ENCODE measurements around the gene KCNIP1. TPM values are rescaled to one million over a fixed set of nuclear protein-coding genes. Genes with fewer than 3 reads are reported as not detected.

The KCNIP1 gene
- total RNA-seq, 1 experiment from 2014 or later, result not detected

DNA sequence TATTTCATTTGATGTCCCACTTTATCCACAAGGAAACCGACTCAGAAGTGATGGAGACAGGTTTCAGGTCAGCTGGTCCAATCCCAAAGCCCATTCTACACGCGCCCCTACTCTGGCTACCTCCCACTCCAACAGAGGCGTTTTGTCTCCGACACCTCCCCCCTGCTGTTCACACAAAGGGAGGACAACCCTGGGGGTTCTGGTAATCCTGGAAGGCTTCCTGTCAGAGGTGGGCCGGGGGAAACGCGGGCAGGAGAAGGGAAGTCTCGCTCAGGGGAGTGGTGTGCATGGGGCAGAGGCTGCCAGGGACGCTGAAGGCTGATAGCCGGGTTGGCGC is 240.0 kb downstream of the KCNIP1 start:
- H3K4me2 ChIP-seq (ENCODE audit: low read length), result peak overlapping the region; percentile 86; the same call in 1 of the 2 replicates
- H3K79me2 ChIP-seq (ENCODE audit: low read length), result no peaks in the 10 kb centered on the region
- POLR2A ChIA-PET (ENCODE audit: unreplicated experiment), result no interaction called here

DNA sequence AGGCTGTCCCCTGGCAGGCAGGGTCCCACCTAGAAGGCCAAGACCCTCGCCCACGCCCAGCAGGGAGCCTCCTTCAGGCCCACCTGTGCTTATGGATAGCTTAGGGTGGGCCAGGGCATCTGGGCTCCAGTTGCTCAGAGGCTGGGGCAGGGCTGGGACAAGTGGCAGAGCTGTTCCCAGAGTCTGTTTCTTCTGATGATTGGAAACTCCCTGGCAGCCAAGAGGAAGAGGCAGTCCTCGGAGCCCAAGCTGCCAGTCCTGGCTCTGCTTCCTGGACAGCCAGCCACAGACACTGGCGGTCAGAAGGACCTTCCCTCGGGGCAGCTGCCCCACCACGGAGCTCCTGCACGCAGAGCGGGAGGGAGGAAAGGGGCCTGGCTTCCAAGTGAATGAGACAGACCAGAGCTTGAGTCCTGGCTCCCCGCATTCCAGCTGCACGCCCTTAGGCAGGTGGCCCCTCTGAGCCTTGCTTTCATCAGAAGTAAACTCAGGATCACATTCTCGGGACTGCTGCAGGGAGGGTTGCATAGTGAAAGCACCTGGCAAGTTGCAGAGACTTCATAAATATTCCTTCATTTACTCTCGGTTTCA is 241.8 kb downstream of the KCNIP1 start:
- no peaks in the 10 kb centered on the region for H3F3A ChIP-seq (ENCODE audit: low read length, unreplicated experiment)
- no peaks in the 10 kb centered on the region for H3K9me2 ChIP-seq (replicated peaks; ENCODE audit: low read length)
- no peaks in the 10 kb centered on the region; the same call in 1 of the 2 replicates for H3K4me1 ChIP-seq (ENCODE audit: insufficient read depth, low read length)
- no peak overlapping the region for H3K4me3 ChIP-seq (ENCODE audit: low read length)
- intact Hi-C loops (cut with micrococcal nuclease), result loop anchor here (2.0 kb wide), 1 partner anchor 171 kb away; no protein-coding TSS in a partner anchor
- H2AFZ ChIP-seq (ENCODE audit: low read length), result no peak overlapping the region
- no peaks in the 10 kb centered on the region for H4K20me1 ChIP-seq (ENCODE audit: low read length)
- ATAC-seq, result peak; percentile 25
- H3K27ac ChIP-seq (ENCODE audit: low read length), result no peak overlapping the region
- no peak for TF ChIP-seq EZH2 (IDR thresholded peaks at IDR 0.05; ENCODE audit: low read length, unreplicated experiment)
- TF ChIP-seq, protein P1, sequence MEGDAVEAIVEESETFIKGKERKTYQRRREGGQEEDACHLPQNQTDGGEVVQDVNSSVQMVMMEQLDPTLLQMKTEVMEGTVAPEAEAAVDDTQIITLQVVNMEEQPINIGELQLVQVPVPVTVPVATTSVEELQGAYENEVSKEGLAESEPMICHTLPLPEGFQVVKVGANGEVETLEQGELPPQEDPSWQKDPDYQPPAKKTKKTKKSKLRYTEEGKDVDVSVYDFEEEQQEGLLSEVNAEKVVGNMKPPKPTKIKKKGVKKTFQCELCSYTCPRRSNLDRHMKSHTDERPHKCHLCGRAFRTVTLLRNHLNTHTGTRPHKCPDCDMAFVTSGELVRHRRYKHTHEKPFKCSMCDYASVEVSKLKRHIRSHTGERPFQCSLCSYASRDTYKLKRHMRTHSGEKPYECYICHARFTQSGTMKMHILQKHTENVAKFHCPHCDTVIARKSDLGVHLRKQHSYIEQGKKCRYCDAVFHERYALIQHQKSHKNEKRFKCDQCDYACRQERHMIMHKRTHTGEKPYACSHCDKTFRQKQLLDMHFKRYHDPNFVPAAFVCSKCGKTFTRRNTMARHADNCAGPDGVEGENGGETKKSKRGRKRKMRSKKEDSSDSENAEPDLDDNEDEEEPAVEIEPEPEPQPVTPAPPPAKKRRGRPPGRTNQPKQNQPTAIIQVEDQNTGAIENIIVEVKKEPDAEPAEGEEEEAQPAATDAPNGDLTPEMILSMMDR (conservative IDR thresholded peaks at IDR 0.05; ENCODE audit: low read depth, low read length), result no peak
- no peak for TF ChIP-seq EZH2phosphoT487 (IDR thresholded peaks at IDR 0.05; ENCODE audit: borderline replicate concordance, low read length)
- H3K4me2 ChIP-seq (ENCODE audit: low read length), result peak overlapping the region; percentile 46
- H3K9me3 ChIP-seq (ENCODE audit: low read length), result no peaks in the 10 kb centered on the region
- no peak overlapping the region for H3K9ac ChIP-seq (ENCODE audit: low read length)
- DNase-seq, result peak; percentile 8
- POLR2A ChIA-PET (ENCODE audit: unreplicated experiment), result no interaction called here
- H3K79me2 ChIP-seq (ENCODE audit: low read length), result no peaks in the 10 kb centered on the region
- CTCF ChIA-PET, result interaction anchor here (1.8 kb wide), 1 partner anchor 46 kb away, joined by 16 read pairs; no protein-coding TSS in a partner anchor
- no TSS peak for BruUV-seq (replicated peaks)
- H3K27me3 ChIP-seq (ENCODE audit: low read length), result no peaks in the 10 kb centered on the region
- no peaks in the 10 kb centered on the region for H3K36me3 ChIP-seq (ENCODE audit: low read depth, low read length)

More for the DNA sequence above, 240.0 kb downstream of the KCNIP1 start:
- intact Hi-C loops (cut with micrococcal nuclease), result loop anchor here (1.0 to 5.0 kb wide), 4 partner anchors 31 to 598 kb away; no protein-coding TSS in a partner anchor
- BruUV-seq (replicated peaks), result no TSS peak
- H3K9me2 ChIP-seq (replicated peaks; ENCODE audit: low read length), result no peaks in the 10 kb centered on the region
- no peak overlapping the region for H3K9ac ChIP-seq (ENCODE audit: low read length)
- no peaks in the 10 kb centered on the region for H3K27me3 ChIP-seq (ENCODE audit: low read length)
- 0 out of 2 replicates have a peak overlapping the region, but pooled peaks have one; percentile 69 for H2AFZ ChIP-seq (ENCODE audit: low read length)
- DNase-seq, result no peak
- H3K4me1 ChIP-seq (ENCODE audit: insufficient read depth, low read length), result no peaks in the 10 kb centered on the region; the same call in 1 of the 2 replicates
- H3K36me3 ChIP-seq (ENCODE audit: low read depth, low read length), result no peaks in the 10 kb centered on the region
- ATAC-seq, result no peak
- no peaks in the 10 kb centered on the region for H3K9me3 ChIP-seq (ENCODE audit: low read length)
- CTCF ChIA-PET, result interaction anchor here (1.0 kb wide), 1 partner anchor 48 kb away, joined by 5 read pairs; no protein-coding TSS in a partner anchor
- no peaks in the 10 kb centered on the region for H3F3A ChIP-seq (ENCODE audit: low read length, unreplicated experiment)
- H3K27ac ChIP-seq (ENCODE audit: low read length), result no peak overlapping the region
- H4K20me1 ChIP-seq (ENCODE audit: low read length), result no peaks in the 10 kb centered on the region
- no peak overlapping the region; the same call in 1 of the 2 replicates for H3K4me3 ChIP-seq (ENCODE audit: low read length)
- TF ChIP-seq EZH2 (IDR thresholded peaks at IDR 0.05; ENCODE audit: low read length, unreplicated experiment), result no peak
- TF ChIP-seq, protein P1 (conservative IDR thresholded peaks at IDR 0.05; ENCODE audit: low read depth, low read length), result no peak
- no peak for TF ChIP-seq EZH2phosphoT487 (IDR thresholded peaks at IDR 0.05; ENCODE audit: borderline replicate concordance, low read length)

Measured in PC-3 (cell line).